ENCODE results near the gene BRIP1. TPM values are rescaled to one million over a fixed set of nuclear protein-coding genes. Genes with fewer than 3 reads are reported as not detected.

Gene BRIP1
- total RNA-seq, 4 donors from 2014 or later, result 0.13 to 0.42 (median 0.31) TPM

GRCh38 chr17:61875804-61876203, 12.5 kb upstream of the BRIP1 start:
- no peaks in the 10 kb centered on the region for H3K4me1 ChIP-seq
- DNase-seq (ENCODE audit: extremely low spot score), result no peak
- no peaks in the 10 kb centered on the region for H3K9me3 ChIP-seq
- H3K4me3 ChIP-seq, result no peak overlapping the region
- WGBS, result 94% methylated on average over 3 of the region's 3 CpGs
- intact Hi-C loops (cut with DNase I), result no loop called here
- H3K27ac ChIP-seq (replicated peaks in 1 of 4), result no peak overlapping the region
- TF ChIP-seq POLR2A (IDR thresholded peaks at IDR 0.05; ENCODE audit: low read depth) (no peak), EP300 (IDR thresholded peaks at IDR 0.05) (no peak), CTCF (IDR thresholded peaks at IDR 0.05) (no peak), POLR2AphosphoS5 (IDR thresholded peaks at IDR 0.05) (no peak)
- H3K27me3 ChIP-seq, result no peaks in the 10 kb centered on the region
- peaks cover 8 to 87% (median 60%) of the 10 kb centered on the region in 4 donors for H3K36me3 ChIP-seq

GRCh38 chr17:61875285-61875684, 12.0 kb upstream of the BRIP1 start:
- DNase-seq (ENCODE audit: extremely low spot score), result no peak
- H3K36me3 ChIP-seq, result peaks cover 8 to 87% (median 58%) of the 10 kb centered on the region in 4 donors
- intact Hi-C loops (cut with DNase I), result no loop called here

GRCh38 chr17:61874075-61874474, 10.7 kb upstream of the BRIP1 start:
- intact Hi-C loops (cut with DNase I), result no loop called here
- WGBS, result 89% methylated on average over 2 of the region's 2 CpGs
- Histone ChIP-seq H3K36me3 (peaks cover 10 to 87% (median 52%) of the 10 kb centered on the region in 4 donors), H3K4me1 (no peaks in the 10 kb centered on the region), H3K9me3 (no peaks in the 10 kb centered on the region), H3K27ac (replicated peaks in 1 of 4) (no peak overlapping the region), H3K27me3 (no peaks in the 10 kb centered on the region), H3K4me3 (no peak overlapping the region)
- no peak for DNase-seq (ENCODE audit: extremely low spot score)
- TF ChIP-seq POLR2AphosphoS5 (IDR thresholded peaks at IDR 0.05) (no peak), EP300 (IDR thresholded peaks at IDR 0.05) (no peak), CTCF (IDR thresholded peaks at IDR 0.05) (no peak), POLR2A (IDR thresholded peaks at IDR 0.05; ENCODE audit: low read depth) (no peak)

More at GRCh38 chr17:61875285-61875684, 12.0 kb upstream of the BRIP1 start:
- Histone ChIP-seq H3K27me3 (no peaks in the 10 kb centered on the region), H3K9me3 (no peaks in the 10 kb centered on the region), H3K27ac (replicated peaks in 1 of 4) (no peak overlapping the region), H3K4me3 (no peak overlapping the region), H3K4me1 (no peaks in the 10 kb centered on the region)
- WGBS, result 77% methylated on average over 1 of the region's 1 CpG
- no peak for TF ChIP-seq EP300 (IDR thresholded peaks at IDR 0.05)
- TF ChIP-seq CTCF (IDR thresholded peaks at IDR 0.05), result no peak
- no peak for TF ChIP-seq POLR2A (IDR thresholded peaks at IDR 0.05; ENCODE audit: low read depth)
- TF ChIP-seq POLR2AphosphoS5 (IDR thresholded peaks at IDR 0.05), result no peak

- no peak for TF ChIP-seq CTCF (IDR thresholded peaks at IDR 0.05)
- TF ChIP-seq EP300 (IDR thresholded peaks at IDR 0.05), result no peak
- no peak for TF ChIP-seq POLR2A (IDR thresholded peaks at IDR 0.05; ENCODE audit: low read depth)
- no peaks in the 10 kb centered on the region for H3K9me3 ChIP-seq
- H3K4me3 ChIP-seq, result no peak overlapping the region
- DNase-seq (ENCODE audit: extremely low spot score), result no peak
- H3K27me3 ChIP-seq, result no peaks in the 10 kb centered on the region
- H3K36me3 ChIP-seq, result peaks cover 22 to 84% (median 53%) of the 10 kb centered on the region in 4 donors
- intact Hi-C loops (cut with DNase I), result no loop called here
- WGBS, result 99% methylated on average over 3 of the region's 3 CpGs
- H3K27ac ChIP-seq (replicated peaks in 1 of 4), result no peak overlapping the region
- H3K4me1 ChIP-seq, result no peaks in the 10 kb centered on the region
These were observed 8.8 kb upstream of the BRIP1 start for GRCh38 chr17:61872099-61872498.

- no peak for DNase-seq (ENCODE audit: extremely low spot score)
- TF ChIP-seq POLR2A (IDR thresholded peaks at IDR 0.05; ENCODE audit: low read depth), result no peak
- TF ChIP-seq CTCF (IDR thresholded peaks at IDR 0.05), result no peak
- no peak for TF ChIP-seq POLR2AphosphoS5 (IDR thresholded peaks at IDR 0.05)
- no peak for TF ChIP-seq EP300 (IDR thresholded peaks at IDR 0.05)
- Histone ChIP-seq H3K27me3 (no peaks in the 10 kb centered on the region), H3K27ac (replicated peaks in 1 of 4) (no peak overlapping the region), H3K4me1 (peaks cover 0 to 3% (median 1%) of the 10 kb centered on the region in 4 donors), H3K4me3 (no peak overlapping the region), H3K9me3 (no peaks in the 10 kb centered on the region), H3K36me3 (peaks cover 18 to 65% (median 36%) of the 10 kb centered on the region in 4 donors)
- 94% methylated on average over 3 of the region's 3 CpGs for WGBS
- intact Hi-C loops (cut with DNase I), result loop anchor here (10.0 kb wide), 2 partner anchors 196 to 454 kb away; partner anchors contain the start of gene MED13
These were observed 5.8 kb upstream of the BRIP1 start for GRCh38 chr17:61869138-61869537.
